ENCODE measurements around the gene SCN2A.

The SCN2A gene

DNA sequence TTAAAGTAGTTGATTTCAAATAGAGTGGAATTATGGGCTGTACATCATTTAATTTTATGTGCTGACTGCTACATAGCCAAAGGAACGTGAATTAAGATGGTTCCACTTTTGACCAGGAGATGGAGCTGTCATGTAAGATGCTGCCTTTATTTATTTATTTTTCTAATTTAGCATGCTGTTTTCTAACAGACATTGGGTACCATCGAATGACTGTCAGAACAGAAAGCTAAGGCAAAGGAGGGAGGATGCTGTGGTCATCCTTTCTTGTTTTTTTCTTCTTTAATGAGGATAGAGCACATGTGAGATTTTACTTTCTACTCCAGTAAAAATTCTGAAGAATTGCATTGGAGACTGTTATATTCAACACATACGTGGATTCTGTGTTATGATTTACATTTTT lies at the start of gene SCN2A:
TSS of gene SCN2A (plus strand) at position 185 of the 400 bp plus-strand sequence. CDS start 56,410 bp downstream, outside the sequence.
- DNase-seq = no peak

- DNase-seq = no peak
These were observed 48.0 kb upstream of the SCN2A start for GRCh38 chr2:165191096-165191728.

GRCh38 chr2:165192729-165193128 lies 46.5 kb upstream of the SCN2A start:
- no peak for DNase-seq

GRCh38 chr2:165193178-165193777 lies 45.9 kb upstream of the SCN2A start:
- no peak for DNase-seq

DNA sequence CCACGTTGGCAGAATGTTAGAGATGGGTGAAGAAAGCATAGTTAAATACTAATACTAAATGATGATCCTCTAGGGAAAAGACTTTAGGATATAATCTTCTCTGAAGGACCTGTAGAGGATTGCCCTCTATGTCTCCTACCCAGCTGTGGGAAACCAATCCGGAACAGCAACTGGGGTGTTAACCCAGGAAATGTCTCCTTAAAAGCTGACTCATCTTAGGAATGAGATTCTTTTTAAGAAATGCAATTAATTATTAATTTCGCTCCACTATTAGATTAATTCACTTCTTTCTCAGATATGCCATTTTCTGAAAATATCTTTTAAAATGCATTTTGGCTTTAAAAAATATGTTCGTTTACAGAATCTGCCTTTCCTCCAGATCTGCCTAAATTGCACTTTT lies 42.8 kb upstream of the SCN2A start:
- DNase-seq = no peak

DNA sequence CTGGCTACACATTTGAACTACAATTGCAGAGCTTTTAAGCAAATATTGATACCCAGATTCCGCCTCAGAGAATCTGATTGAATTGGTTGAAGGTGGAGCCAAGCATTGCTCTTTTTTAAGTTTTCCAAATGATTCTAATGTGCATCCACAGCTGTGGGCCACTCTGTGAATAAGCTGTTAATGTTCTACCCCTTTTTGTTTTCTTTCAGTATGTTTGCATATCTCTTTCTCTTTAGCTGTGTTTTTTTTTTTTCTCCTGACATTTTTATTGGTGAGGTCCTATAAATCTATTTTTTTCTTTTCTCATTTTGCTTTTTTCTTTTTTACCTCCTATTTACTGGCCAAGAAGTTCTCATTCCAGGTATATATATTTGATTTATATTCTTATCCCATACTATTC lies 41.9 kb upstream of the SCN2A start:
- no peak for DNase-seq

- DNase-seq = no peak
These were observed 41.0 kb upstream of the SCN2A start for GRCh38 chr2:165198181-165198580.

DNA sequence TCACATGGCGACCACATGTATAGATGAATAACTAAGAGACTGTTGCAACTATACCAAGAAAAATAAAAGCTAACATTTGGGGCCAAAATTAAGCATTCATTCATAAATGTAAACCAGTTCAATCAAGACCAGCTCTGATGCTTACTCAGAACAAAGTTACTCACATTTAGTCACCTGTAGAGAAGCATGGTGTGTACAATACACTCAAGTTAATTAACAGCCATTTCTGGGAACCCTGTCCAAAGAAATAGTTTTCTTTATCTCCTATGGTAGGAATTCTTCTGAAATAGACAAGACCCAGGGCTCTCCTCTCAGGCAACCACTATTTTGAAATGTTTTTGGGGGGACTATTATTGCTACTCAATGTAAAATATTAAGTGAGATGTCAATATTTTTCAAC lies 37.0 kb upstream of the SCN2A start:
- DNase-seq = no peak

DNA sequence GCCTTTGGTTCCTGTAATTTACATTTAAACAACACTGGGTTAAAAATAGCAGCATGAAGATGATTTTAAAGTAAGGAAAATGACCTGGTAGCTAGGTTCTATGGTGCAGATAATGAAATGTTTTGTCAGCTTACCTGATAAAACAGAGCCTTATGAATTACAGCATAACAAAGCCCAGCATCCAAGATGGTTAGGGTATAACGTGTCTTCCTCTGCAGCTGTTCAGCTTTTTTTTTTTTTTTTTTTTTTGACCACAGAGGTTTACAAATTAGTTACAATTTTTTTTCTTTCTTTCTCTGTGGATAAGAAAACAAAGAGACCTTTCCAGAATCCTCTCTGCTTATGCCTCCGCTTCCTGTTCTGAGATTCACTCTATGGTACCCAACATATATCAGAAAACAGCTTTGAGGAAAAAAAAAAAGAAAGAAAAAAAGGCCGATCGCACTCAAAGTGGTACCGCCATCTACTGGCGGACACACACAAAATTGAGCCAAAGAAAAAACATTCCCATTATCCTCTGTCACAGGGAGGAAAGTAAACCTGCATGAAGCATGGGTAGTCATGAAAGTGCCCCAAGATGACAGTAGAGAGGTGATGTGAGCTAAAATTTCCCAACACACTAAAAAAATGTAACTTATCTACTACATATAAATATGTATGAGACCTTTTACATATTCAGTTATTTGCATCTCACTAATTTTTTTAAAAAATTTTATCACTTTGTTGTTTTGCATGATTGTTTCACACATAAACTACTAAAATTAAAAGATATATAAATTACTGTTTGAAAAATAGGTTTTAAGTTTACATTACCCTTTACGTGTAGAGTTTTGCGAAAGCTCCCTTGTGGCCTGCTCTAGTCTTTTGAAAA lies 35.3 kb upstream of the SCN2A start, which contains the start of gene SCN3A:
TSS of gene SCN3A (minus strand) at position 362 of the 871 bp plus-strand sequence. CDS start 27,656 bp downstream, outside the sequence.
- DNase-seq = peak; percentile 17

GRCh38 chr2:165205865-165206264 lies 33.3 kb upstream of the SCN2A start:
- DNase-seq = no peak

DNA sequence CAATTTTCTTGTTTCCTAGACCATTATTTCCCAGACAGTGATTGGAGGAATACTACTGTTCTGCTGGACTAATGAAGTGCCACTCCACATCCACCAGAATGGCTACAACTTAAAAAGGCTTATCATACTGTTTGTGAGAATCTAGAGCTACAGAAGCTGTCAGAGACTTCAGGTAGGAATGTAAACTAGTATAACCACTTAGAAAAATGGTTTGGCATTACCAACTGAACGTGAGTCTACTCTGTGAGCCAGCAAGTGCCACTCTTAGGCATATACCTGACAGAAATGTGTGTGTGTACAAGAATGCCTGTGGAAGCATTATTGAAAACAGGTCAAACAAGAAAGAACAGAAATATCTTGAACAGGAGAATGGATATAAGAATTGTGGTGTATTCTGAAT lies 31.1 kb upstream of the SCN2A start:
- DNase-seq = no peak

DNA sequence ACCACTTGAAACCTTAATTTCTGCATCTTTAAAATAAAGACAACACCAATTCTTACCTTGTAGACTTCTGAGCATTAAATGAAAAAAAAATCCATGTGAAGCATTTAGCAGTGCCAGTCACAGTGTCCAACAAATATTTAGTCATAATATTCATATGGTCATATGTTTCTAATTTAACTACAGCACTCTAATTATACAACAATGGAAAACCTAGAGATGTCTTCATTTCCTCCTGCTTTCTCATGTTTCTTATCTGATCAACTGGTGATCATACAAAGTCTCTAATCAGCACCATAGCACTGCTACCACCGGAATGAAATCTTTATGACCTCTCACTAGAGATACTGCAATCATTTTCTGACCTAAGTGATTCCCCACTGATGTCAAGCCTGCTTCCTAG lies 25.1 kb upstream of the SCN2A start:
- no peak for DNase-seq

DNA sequence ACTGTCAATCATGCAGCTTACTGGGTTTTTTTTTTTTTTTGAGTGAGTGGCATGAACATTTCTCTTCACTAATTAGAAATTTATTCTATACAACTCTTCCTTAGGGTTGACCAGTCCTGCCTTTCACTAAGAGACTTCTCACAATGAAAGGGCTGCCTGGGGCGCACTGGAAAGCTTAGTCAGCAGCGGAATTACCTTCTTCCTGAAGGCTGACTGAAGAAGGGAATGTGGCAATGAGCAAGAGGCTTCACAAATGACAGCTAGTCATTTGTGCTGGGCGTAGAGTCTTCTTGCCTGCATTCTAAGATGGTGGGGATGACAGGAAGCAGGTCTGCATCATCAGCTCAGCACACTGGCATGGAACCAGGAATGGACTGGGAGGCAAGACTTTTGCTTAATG lies 19.7 kb upstream of the SCN2A start:
- DNase-seq = peak; percentile 38

GRCh38 chr2:165224941-165225340 lies 14.3 kb upstream of the SCN2A start:
- no peak for DNase-seq

DNA sequence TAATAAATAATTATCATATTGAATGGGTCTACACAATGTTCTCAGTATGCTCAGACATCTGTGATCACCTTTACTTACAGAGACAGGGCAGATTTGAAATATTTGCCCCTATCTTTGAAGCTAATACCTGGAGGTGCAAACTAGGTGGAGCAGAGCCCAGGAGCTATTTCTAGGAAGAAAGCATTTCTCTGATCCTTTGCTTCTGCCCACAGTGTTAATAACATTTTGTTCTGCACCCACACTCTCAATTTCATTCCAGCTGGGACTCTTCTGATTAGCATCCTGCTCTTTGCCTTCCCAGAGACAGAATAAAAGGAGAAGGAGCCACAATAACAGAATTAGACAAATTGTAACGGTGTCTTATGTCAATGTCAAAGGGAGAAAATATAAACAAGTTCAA lies 11.6 kb upstream of the SCN2A start:
- DNase-seq = no peak

DNA sequence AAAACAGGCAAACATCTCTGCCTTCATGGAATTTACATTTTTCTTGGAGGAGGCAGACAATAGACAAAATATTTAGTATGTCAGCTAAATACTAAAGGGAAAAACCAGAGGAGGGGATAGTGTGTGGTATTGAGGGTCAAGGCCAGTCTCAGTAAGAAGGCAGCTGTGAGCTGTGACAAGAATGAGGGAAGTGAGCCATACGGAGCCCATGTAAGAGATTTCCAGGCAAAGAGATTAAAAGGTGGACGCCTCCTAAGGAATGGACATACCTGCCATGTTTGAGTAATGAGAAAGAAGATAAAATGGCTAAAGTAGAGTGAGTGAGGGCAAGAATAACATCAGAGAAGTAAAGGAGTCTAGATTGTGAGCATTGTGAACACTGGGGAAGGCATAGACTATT lies 2.2 kb upstream of the SCN2A start:
- no peak for DNase-seq

DNA sequence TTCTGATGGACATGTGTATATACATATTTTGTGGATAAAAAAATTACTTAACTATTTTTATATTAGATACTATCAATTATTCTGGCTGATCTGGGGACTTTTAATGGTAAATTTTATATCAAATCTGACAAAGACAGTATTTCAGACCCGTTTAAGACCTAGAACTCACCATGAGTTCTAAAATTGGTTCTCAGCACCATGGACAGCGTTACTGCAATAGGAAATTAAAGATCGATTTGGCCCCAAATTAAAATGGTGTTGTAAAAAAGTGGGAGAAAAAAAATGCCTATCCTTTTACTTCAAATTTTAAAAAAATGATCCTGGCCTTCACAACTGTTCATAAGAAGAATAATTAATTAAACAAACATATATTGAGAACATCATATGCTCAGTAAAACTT lies 919 bp upstream of the SCN2A start:
- no peak for DNase-seq

DNA sequence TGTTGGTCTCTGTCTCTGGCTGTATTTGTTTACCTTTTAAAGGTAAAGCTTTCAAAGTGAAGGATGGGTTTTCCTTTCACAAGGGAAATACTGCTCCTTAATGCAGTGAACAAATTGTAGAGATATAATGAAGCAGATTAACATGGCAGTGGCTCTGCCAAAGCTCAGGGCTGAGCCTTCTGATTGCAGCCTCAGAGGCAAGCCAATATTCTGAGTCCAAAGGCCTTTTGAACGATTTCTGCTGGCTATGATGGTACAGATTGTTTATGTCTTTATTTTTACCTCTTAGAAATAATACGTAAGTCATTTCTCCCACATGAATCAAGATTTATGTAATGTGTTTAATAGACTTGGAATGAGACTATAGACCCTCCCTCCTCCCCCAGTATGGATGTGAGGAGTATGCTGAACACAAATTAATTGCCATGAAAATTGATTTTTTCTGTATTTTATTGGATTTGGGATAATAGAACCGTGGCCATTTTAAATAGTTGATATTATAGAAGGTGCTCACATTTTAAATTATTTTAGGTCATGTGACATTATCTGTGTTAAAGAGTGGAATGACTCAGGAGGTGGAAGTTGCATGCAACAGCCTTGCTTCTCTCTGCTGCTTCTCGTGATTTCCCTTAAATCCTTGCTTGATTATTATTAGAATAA lies 772 bp downstream of the SCN2A start:
- no peak for DNase-seq

DNA sequence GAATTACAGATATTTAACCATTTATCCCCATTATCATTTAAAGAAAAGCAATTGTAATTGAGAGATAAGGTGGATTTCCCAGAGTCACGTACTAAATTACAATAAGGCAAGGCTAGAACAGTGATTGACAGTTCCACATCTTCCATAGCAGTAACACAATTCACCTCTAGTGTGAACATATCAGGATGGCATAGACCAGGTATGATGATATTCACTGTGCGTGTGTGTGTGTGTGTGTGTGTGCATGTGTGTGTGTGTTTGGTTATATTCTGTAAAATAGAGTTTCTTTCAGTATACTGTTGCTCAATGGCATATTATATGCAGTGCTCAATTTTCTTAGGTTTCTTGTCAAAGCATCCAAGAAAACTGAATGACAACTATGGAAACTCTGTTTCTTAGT lies 1.7 kb downstream of the SCN2A start:
- no peak for DNase-seq

DNA sequence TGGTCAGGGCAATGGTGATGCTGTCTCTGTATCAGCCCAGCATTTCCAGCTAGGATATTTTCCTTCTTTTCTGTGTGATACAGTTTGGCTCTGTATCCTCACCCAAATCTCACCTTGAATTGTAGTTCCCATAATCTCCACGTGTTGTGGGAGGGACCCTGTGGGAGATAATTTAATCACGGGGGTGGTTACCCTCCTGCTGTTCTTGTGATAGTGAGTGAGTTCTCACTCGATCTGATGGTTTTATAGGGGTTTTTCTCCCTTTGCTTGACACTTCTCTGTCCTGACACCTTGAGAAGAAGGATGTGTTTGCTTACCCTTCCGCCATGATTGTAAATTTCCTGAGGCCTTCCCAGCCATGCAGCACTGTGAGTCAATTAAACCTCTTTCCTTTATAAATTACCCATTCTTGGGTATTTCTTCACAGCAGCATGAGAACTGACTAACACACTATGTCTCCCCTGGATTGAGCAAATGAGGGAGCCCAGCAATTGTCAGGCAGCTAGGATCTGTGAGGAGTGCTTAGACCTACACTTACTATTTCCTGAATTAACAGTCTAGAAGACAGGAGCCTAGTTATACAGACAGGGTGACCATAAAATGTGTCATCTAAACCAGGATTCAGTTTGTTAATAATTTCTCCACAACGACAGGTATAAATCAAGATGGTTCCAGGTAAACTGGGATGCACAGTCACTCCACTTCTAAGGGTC lies 6.0 kb downstream of the SCN2A start:
- DNase-seq = no peak

DNA sequence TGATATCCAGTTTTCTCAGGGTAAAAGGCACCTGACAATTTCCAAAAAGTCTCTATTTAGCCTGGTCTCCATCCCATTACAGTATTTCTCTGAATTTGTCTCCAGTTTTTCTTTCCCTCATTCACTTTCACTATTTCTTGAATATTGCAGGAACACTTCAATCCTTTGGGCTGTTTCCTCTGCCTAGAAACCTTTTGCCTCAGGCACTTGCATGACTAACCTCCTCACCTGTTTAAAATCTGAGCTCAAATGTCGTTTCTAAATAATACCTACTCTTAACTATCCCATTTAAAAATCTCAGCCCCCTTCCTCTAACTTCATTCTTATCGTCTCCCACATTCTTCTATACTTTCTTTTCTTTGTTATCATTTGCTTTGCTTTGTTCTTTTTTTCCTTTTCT lies 9.0 kb downstream of the SCN2A start:
- no peak for DNase-seq

- no peak for DNase-seq
These were observed 12.2 kb downstream of the SCN2A start for GRCh38 chr2:165251366-165251765.

DNA sequence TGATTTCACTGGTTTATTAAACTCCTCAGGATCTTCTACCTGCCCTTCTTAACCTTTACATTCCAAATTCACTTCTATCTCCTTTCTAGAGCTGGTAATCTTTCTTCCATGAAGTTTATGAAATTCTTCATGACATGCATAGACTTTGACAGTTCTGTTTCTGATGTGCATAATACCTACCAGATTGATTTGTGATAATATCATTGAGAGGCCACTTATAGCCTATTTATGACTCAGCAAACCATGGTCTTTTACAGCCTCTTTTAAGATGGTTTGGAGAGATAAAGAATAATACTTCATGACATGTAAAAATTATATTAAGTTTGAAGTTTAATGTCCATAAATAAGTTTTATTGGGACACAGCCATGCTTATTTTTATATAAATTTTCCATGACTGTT lies 14.0 kb downstream of the SCN2A start:
- no peak for DNase-seq
